ENCODE measurements around the gene GBGT1. TPM values are rescaled to one million over a fixed set of nuclear protein-coding genes. Genes with fewer than 3 reads are reported as not detected.

Gene GBGT1
- total and polyA plus RNA-seq, 9 of the 15 experiments (the other 6 are each of a cell fraction or from before 2014, with no cell fraction given): 0.55 to 25.8 (median 13.7) TPM

GRCh38 chr9:133121198-133121914 lies 42.4 kb downstream of the GBGT1 start, which contains the start of gene RALGDS (continued):
- TF ChIP-seq PATZ1 (CRISPR knock-in tag; IDR thresholded peaks at IDR 0.05; ENCODE audit: borderline replicate concordance) (no peak), E4F1 (CRISPR knock-in tag; IDR thresholded peaks at IDR 0.05; ENCODE audit: borderline replicate concordance) (no peak), SP1 (CRISPR knock-in tag; IDR thresholded peaks at IDR 0.05) (peak; percentile 81; the same call in 1 of the 2 replicates), FOSL1 (tag; conservative IDR thresholded peaks at IDR 0.05) (0 out of 2 replicates have a peak, but pooled peaks have one; percentile 13), FOXK2 (conservative IDR thresholded peaks at IDR 0.05 in 1 of 2, IDR thresholded peaks at IDR 0.05 in 1 of 2; ENCODE audit: low read depth in 2 of 2) (peak in 1 of 2 experiments; percentile 47; a peak in 1 of 4 replicates), ZNF699 (CRISPR knock-in tag; IDR thresholded peaks at IDR 0.05; ENCODE audit: insufficient replicate concordance) (no peak), FUS (optimal IDR thresholded peaks at IDR 0.05; ENCODE audit: low read depth, low read length) (no peak), CHD4 (IDR thresholded peaks at IDR 0.05; ENCODE audit: insufficient read depth, insufficient replicate concordance, low read depth, low read length, poor library complexity, severe bottlenecking) (no peak), HLTF (IDR thresholded peaks at IDR 0.05) (no peak), NR2C1 (IDR thresholded peaks at IDR 0.05) (no peak), NR2C1 (tag; IDR thresholded peaks at IDR 0.05) (no peak), MAZ (CRISPR knock-in tag; conservative IDR thresholded peaks at IDR 0.05 in 1 of 2, IDR thresholded peaks at IDR 0.05 in 1 of 2) (0 out of 4 replicates have a peak, but pooled peaks of 1 of the 2 experiments have one; percentile 37), ZNF146 (CRISPR knock-in tag; IDR thresholded peaks at IDR 0.05; ENCODE audit: unreplicated experiment) (no peak)

Measured in K562 (cell line).